B cell (primary cell): ENCODE measurements around the gene TLNRD1.

Experiments used
- EZH2 ChIP-seq: IDR thresholded peaks from 2 replicates; pipeline ENCODE4 v1.6.1; 2012; ENCODE audit warnings: borderline replicate concordance, low read depth, mild to moderate bottlenecking, moderate library complexity, low read length; ENCODE audit not compliant: insufficient read depth, poor library complexity, severe bottlenecking
- TF ChIP-seq, protein P1 (sequence below): fragments of 200-600 bp; IDR thresholded peaks from one replicate; pipeline ENCODE4 v1.8.0; 2022; ENCODE audit warnings: antibody characterized with exemption, mild to moderate bottlenecking

DNA sequence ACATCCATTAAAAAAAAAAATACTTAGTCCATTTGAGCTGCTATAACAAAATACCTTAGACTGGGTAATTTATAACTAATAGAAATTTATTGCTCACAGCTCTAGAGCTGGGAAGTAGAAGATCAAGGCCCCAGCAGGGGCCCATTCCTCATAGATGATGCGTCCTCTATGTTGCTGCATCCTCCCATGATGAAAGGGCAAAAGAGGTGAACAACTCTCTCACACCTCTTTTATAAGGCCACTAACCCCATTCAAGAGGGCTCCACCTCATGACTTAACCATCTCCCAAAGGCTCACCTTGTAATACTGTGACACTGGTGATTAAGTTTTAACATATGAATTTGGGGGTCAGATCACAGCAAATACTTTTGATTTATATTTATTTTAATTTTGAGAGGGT is 3.0 kb upstream of the TLNRD1 start:
- TF ChIP-seq, protein P1, sequence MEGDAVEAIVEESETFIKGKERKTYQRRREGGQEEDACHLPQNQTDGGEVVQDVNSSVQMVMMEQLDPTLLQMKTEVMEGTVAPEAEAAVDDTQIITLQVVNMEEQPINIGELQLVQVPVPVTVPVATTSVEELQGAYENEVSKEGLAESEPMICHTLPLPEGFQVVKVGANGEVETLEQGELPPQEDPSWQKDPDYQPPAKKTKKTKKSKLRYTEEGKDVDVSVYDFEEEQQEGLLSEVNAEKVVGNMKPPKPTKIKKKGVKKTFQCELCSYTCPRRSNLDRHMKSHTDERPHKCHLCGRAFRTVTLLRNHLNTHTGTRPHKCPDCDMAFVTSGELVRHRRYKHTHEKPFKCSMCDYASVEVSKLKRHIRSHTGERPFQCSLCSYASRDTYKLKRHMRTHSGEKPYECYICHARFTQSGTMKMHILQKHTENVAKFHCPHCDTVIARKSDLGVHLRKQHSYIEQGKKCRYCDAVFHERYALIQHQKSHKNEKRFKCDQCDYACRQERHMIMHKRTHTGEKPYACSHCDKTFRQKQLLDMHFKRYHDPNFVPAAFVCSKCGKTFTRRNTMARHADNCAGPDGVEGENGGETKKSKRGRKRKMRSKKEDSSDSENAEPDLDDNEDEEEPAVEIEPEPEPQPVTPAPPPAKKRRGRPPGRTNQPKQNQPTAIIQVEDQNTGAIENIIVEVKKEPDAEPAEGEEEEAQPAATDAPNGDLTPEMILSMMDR, result no peak
- TF ChIP-seq EZH2, result no peak
